HG03460 (cell line): ENCODE results near the gene LFNG.

Experiments used
- ATAC-seq: cut with Tn5 transposase; IDR thresholded peaks from one replicate; pipeline ENCODE4 v1.9.1; 2021; ENCODE audit not compliant: unreplicated experiment

LFNG gene

GRCh38 chr7:2568521-2569223 is 49.1 kb downstream of the LFNG start:
- ATAC-seq, result no peak

GRCh38 chr7:2569421-2569820 is 49.8 kb downstream of the LFNG start:
- ATAC-seq, result no peak

DNA sequence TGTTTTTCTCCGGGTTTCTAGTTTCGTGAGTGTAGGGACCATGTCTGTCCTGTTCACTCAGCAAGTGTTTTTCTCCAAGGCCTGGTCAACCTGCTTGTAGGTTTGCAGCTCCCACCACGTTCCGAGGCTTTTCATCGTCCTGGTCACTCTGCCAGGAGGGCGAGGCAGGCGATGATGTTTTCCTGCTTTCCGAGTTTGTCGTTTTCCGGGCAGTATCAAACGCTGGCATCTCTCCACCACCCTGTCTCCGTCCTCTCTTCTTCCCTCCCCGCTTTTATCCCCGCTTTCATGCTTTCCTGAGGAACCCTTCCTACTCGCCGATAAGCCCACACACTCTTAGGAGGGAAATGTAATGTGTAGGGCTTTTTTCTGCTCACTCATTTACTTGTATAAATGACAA is 50.4 kb downstream of the LFNG start:
- ATAC-seq, result no peak

- ATAC-seq, result no peak
These were observed 51.8 kb downstream of the LFNG start for GRCh38 chr7:2571409-2571808.

DNA sequence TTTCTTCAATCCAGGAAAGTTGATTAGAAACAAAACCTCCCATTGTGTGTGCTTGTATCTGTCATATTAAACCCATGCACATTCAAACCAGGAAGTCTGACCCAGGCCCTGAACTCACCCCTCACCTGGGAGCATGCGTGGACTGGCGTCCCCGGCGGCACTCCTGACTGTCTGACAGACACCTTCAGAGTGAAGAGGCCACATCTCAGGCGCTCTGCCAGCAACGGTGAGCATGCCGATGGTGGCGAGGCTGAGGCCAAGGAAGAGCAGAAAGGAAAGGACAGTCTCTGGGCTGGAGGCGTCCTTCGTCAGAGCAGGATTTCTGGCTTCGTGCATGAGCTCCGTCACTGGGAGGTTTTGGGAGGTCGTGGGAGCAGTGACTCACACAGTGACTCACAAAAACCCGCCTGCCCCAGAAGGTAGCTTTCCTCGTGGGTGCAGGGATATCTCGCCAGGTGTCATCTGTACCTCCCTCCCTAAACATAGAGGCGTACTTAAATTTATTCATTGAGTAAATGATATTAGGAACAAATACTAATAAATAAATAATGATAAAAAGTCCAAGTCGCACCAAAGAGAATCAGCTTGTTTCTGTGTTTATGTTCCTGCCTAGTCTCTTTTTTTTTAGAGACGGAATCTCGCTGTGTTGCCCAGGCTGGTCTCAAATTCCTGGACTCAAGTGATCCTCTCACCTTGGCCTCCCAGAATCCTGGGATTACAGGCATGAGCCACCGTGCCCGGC is 52.7 kb downstream of the LFNG start:
- no peak for ATAC-seq

DNA sequence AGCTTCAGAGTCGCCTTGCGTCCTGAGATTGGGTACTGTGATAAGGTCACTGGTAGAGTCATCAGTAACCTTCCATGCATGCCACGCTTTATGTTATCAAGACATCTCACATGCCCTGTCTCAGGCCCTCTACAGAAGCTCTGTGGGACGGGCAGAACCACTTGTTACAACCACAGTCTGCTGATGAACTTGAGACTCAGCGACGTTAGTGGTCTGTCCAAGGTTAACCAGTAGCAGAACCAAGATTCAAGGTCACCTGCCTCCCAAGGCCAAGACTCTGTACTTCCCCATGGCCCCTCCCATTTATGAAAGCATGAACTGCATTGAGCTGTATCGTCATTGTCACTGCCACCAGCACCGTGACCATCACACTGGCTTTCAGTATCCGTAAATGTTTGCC is 54.2 kb downstream of the LFNG start:
- ATAC-seq, result no peak

GRCh38 chr7:2575046-2575732 is 55.6 kb downstream of the LFNG start:
- no peak for ATAC-seq

GRCh38 chr7:2575733-2576340 is 56.3 kb downstream of the LFNG start:
- ATAC-seq, result no peak

GRCh38 chr7:2576742-2577491 is 57.3 kb downstream of the LFNG start:
- no peak for ATAC-seq
